ENCODE measurements around the gene STRADB.
"Not testable (repeated sequence)": the region's sequence is repeated elsewhere in the genome, so short reads cannot be mapped to it uniquely, and the experiment has no call there.

- TF ChIP-seq CTCF, POLR2A (IDR thresholded peaks at IDR 0.05): not testable (repeated sequence)
Measured at GRCh38 chr2:201428366-201428765, 23.2 kb upstream of the STRADB start.
